GM21367 (cell line): Measurements from ENCODE around the gene UGT1A7.

Experiments used
- ATAC-seq: cut with Tn5 transposase; IDR thresholded peaks from one replicate; pipeline ENCODE4 v1.9.1; 2021; ENCODE audit not compliant: unreplicated experiment

Gene UGT1A7

GRCh38 chr2:233816334-233816733 lies 134.6 kb downstream of the UGT1A7 start:
- ATAC-seq = no peak

- ATAC-seq = no peak
These were observed 135.1 kb downstream of the UGT1A7 start for GRCh38 chr2:233816771-233817170.

GRCh38 chr2:233817361-233817911 lies 135.7 kb downstream of the UGT1A7 start:
- ATAC-seq = no peak

GRCh38 chr2:233817995-233818638 lies 136.4 kb downstream of the UGT1A7 start:
- ATAC-seq = no peak

GRCh38 chr2:233818639-233819621 lies 137.2 kb downstream of the UGT1A7 start:
- no peak for ATAC-seq

GRCh38 chr2:233819884-233820773 lies 138.4 kb downstream of the UGT1A7 start:
- no peak for ATAC-seq

GRCh38 chr2:233820774-233821105 lies 139.0 kb downstream of the UGT1A7 start:
- no peak for ATAC-seq

- ATAC-seq = no peak
These were observed 139.5 kb downstream of the UGT1A7 start for GRCh38 chr2:233821196-233821595.

- ATAC-seq = no peak
These were observed 140.0 kb downstream of the UGT1A7 start for GRCh38 chr2:233821709-233822100.

- ATAC-seq = no peak
These were observed 140.5 kb downstream of the UGT1A7 start for GRCh38 chr2:233822101-233822771.
